ENCODE data around the gene SOX1. TPM values are rescaled to one million over a fixed set of nuclear protein-coding genes. Genes with fewer than 3 reads are reported as not detected.

Gene SOX1
- total and polyA plus RNA-seq, 8 donors, result 0.08 TPM; not detected in 7

DNA sequence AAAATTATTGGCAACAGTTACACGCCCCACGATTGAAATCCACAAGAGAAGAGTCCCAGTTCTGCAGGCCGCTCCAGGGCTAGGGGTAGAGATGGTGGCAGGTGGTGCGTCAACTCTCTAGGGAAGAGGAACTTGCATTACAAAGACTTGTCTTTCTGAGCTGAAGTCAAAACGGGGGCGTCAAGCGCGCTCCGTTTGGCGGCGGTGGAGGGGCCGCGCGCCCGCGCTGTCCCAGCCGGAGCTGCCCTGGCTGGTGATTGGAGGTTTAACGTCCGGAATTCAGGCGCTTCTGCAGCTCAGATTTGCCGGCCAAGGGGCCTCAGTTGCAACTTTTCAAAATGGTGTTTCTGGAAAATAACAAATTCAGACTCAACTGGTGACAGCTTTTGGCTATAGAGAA, 38.9 kb downstream of the SOX1 start:
- DNase-seq (no peak), ATAC-seq (no peak)
- Histone ChIP-seq H3K4me1 (peaks cover 0 to 8% of the 10 kb centered on the region in 2 donors), H3K36me3 (no peaks in the 10 kb centered on the region), H3K27me3 (peaks cover 77 to 100% of the 10 kb centered on the region in 2 donors), H3K4me3 (no peak overlapping the region), H3K27ac (no peak overlapping the region), H3K9me3 (no peaks in the 10 kb centered on the region)
- intact Hi-C loops (cut with DNase I), result no loop called here
- TF ChIP-seq, protein P1, sequence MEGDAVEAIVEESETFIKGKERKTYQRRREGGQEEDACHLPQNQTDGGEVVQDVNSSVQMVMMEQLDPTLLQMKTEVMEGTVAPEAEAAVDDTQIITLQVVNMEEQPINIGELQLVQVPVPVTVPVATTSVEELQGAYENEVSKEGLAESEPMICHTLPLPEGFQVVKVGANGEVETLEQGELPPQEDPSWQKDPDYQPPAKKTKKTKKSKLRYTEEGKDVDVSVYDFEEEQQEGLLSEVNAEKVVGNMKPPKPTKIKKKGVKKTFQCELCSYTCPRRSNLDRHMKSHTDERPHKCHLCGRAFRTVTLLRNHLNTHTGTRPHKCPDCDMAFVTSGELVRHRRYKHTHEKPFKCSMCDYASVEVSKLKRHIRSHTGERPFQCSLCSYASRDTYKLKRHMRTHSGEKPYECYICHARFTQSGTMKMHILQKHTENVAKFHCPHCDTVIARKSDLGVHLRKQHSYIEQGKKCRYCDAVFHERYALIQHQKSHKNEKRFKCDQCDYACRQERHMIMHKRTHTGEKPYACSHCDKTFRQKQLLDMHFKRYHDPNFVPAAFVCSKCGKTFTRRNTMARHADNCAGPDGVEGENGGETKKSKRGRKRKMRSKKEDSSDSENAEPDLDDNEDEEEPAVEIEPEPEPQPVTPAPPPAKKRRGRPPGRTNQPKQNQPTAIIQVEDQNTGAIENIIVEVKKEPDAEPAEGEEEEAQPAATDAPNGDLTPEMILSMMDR (IDR thresholded peaks at IDR 0.05), result no peak

DNA sequence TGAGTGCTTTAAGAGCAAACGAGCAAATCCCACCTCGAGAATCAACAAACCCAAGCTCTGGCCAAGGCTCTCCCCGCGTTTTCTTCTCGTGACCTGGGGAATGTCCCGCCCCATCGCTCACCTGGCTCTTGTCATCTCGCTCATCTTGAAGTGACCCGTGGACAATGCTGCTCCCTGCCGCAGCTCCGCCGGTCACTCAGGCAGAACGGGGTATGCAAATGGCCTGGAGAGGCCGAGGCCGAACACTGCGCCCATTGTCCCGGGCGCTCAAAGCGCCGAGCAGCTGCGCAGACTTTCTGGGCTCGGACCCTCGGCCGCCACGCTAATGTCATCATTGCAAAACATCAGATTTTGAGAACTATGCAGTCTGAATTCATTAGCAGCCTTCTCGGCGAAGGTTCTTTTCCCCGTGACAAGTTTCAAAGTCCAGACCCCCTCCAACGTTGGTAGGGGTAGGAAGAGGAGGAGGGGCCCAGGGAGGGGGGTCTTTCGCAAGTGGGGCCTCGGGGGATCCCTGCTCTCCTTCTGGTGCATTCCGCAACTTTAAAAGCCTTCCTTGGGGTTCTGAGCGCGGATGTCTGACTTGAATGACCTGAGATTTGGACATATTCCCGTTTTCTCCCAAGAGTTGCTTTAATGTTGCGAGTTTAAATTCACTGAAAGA, 39.7 kb downstream of the SOX1 start:
- DNase-seq (peak in 1 of 4 donors; percentile 50), ATAC-seq (no peak)
- intact Hi-C loops (cut with DNase I), result no loop called here
- Histone ChIP-seq H3K36me3 (no peaks in the 10 kb centered on the region), H3K9me3 (no peaks in the 10 kb centered on the region), H3K4me1 (peaks cover 0 to 8% of the 10 kb centered on the region in 2 donors), H3K4me3 (no peak overlapping the region), H3K27me3 (peaks cover 73 to 100% of the 10 kb centered on the region in 2 donors), H3K27ac (no peak overlapping the region)
- TF ChIP-seq, protein P1 (IDR thresholded peaks at IDR 0.05), result no peak

DNA sequence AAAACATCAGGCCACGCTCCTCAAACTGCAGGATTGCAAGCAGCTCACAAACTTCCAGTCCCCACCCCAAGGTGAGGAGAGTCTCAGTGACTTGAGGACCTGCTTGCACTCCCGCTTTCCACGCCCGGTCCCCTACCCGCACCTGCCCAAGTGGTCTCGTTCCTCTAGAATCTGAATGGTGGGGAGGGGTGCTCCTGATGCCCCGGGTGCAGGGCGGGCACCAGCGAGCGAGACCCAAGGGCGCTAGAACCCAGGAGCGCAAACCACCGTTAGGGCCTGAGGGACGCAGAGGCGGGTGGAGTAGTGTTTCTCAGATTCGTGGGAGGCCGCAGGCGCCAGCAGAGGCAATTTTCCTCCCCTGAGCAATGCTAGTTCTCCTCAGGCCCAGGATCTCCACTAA, 40.3 kb downstream of the SOX1 start:
- DNase-seq (peak in 1 of 4 donors; percentile 50), ATAC-seq (no peak)
- Histone ChIP-seq H3K36me3 (no peaks in the 10 kb centered on the region), H3K4me1 (peaks cover 0 to 8% of the 10 kb centered on the region in 2 donors), H3K4me3 (no peak overlapping the region), H3K27me3 (peaks cover 78 to 98% of the 10 kb centered on the region in 2 donors), H3K9me3 (no peaks in the 10 kb centered on the region), H3K27ac (no peak overlapping the region)
- intact Hi-C loops (cut with DNase I), result no loop called here
- TF ChIP-seq, protein P1 (IDR thresholded peaks at IDR 0.05), result no peak

DNA sequence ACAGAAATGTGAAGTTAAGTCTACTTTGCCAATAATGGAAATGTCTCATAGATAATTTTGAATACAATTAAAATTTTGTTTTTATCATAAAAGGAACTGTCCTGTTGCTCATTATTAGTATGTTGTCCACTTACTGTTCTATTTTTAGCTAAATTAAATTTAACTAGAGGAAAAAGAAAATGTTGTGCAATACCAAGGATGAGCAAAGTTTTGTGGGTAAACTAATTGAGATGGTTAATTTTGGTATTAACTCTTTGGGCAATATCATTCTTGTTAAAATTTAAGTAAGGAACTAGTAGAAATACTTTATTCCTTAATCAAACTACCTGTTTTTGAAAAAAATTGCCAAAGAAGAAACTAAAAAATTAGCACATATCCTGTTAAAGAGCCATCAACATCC, 43.5 kb downstream of the SOX1 start:
- ATAC-seq, result no peak
- Histone ChIP-seq H3K27me3 (peaks cover 49 to 93% of the 10 kb centered on the region in 2 donors), H3K4me3 (no peak overlapping the region), H3K4me1 (no peaks in the 10 kb centered on the region), H3K36me3 (no peaks in the 10 kb centered on the region), H3K9me3 (no peaks in the 10 kb centered on the region), H3K27ac (no peak overlapping the region)
- TF ChIP-seq, protein P1 (IDR thresholded peaks at IDR 0.05), result no peak
- no peak for DNase-seq
- intact Hi-C loops (cut with DNase I), result no loop called here

DNA sequence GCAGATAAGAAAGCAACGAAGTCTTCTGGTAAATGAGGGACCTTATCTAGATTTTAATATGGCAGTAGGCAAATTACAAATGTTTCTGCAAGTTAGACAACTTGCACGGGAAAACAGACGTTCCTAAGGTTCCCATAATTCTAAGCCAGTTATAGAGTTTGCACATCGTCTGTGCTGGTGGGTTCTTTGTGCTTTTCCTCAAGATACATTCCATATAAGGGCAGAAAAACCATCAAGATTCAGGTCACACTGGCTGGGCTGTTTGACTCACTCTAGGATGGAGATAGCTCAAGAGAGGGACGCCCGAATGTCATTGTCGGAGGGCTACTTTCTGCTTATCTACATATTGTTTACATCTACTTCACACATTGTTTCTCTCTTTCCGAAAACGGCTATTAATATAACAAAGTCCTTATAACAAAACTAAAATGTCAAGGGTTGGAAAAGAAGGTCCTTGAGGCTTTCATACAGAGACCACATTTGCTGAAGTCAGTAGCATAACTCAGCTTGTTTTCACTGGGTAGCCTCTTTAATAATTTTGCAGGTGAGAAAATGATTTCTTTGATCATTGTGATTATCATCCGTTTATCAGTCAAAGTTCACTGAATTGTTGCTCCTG, 44.4 kb downstream of the SOX1 start:
- ATAC-seq (no peak), DNase-seq (no peak)
- H3K4me1 ChIP-seq, result no peaks in the 10 kb centered on the region
- intact Hi-C loops (cut with DNase I), result no loop called here
- no peaks in the 10 kb centered on the region for H3K9me3 ChIP-seq
- no peak overlapping the region for H3K27ac ChIP-seq
- no peak overlapping the region for H3K4me3 ChIP-seq
- peaks cover 40 to 93% of the 10 kb centered on the region in 2 donors for H3K27me3 ChIP-seq
- TF ChIP-seq, protein P1 (IDR thresholded peaks at IDR 0.05), result no peak
- no peaks in the 10 kb centered on the region for H3K36me3 ChIP-seq

Data from left lung (tissue), 10 donors.